Hepatocyte (in vitro differentiated cells): ENCODE data around the gene KHNYN.

ENCODE experiments used
- CTCF ChIP-seq: fragments of 200-600 bp; sonication (generic); IDR thresholded peaks from 2 replicates; pipeline ENCODE4 v1.5.1; 2016; ENCODE audit warnings: antibody characterized with exemption, mild to moderate bottlenecking; ENCODE audit not compliant: poor library complexity
- EZH2 ChIP-seq: fragments of 200-600 bp; sonication (generic); IDR thresholded peaks from 2 replicates; pipeline ENCODE4 v1.6.1; 2016; ENCODE audit warnings: antibody characterized with exemption, mild to moderate bottlenecking, borderline replicate concordance
- EZH2phosphoT487 ChIP-seq: fragments of 200-600 bp; sonication (generic); IDR thresholded peaks from one replicate; pipeline ENCODE4 v1.6.1; 2018; ENCODE audit warnings: antibody characterized with exemption, mild to moderate bottlenecking, low read depth, moderate library complexity; ENCODE audit not compliant: unreplicated experiment, severe bottlenecking

- no peak for TF ChIP-seq EZH2
- no peak for TF ChIP-seq CTCF
- no peak for TF ChIP-seq EZH2phosphoT487
Measured at GRCh38 chr14:24388474-24389179, 41.1 kb upstream of the KHNYN start.
